GM23248 (cell line): ENCODE measurements around the gene FAM156A. TPM values are rescaled to one million over a fixed set of nuclear protein-coding genes. Genes with fewer than 3 reads are reported as not detected.
"Not testable (repeated sequence)": the region's sequence is repeated elsewhere in the genome, so short reads cannot be mapped to it uniquely, and the experiment has no call there.

ENCODE experiments used
- DNase-seq: peaks from one replicate; pipeline ENCODE4 v3.0.0-alpha.2; 2015
- H2AFZ ChIP-seq: fragments of 200-600 bp; sonication (generic); 2 replicates; pipeline ENCODE4 v1.6.1; 2016; ENCODE audit warnings: antibody characterized with exemption
- H3F3A ChIP-seq: fragments of 200-600 bp; sonication (generic); 2 replicates; pipeline ENCODE4 v1.6.1; 2016; ENCODE audit warnings: mild to moderate bottlenecking, antibody characterized with exemption, mixed run types; ENCODE audit not compliant: insufficient read depth
- H3K27ac ChIP-seq: fragments of 200-600 bp; sonication (generic); 2 replicates; pipeline ENCODE4 v1.5.1; 2016; ENCODE audit warnings: mild to moderate bottlenecking
- H3K27me3 ChIP-seq: fragments of 200-600 bp; sonication (generic); replicated peaks from 2 replicates; pipeline ENCODE4 v1.6.1; 2016; ENCODE audit warnings: mild to moderate bottlenecking; ENCODE audit not compliant: insufficient read depth
- H3K36me3 ChIP-seq: fragments of 200-600 bp; sonication (generic); 2 replicates; pipeline ENCODE4 v1.6.1; 2016; ENCODE audit warnings: low read depth, mild to moderate bottlenecking
- H3K4me1 ChIP-seq: fragments of 200-600 bp; sonication (generic); 2 replicates; pipeline ENCODE4 v1.6.1; 2016; ENCODE audit warnings: mild to moderate bottlenecking; ENCODE audit not compliant: insufficient read depth
- H3K4me2 ChIP-seq: fragments of 200-600 bp; sonication (generic); one replicate; pipeline ENCODE4 v1.6.1; 2016; ENCODE audit warnings: mild to moderate bottlenecking; ENCODE audit not compliant: unreplicated experiment
- H3K4me3 ChIP-seq: fragments of 200-600 bp; sonication (generic); 2 replicates; pipeline ENCODE4 v1.5.1; 2016; ENCODE audit warnings: mild to moderate bottlenecking
- H3K79me2 ChIP-seq: fragments of 200-600 bp; sonication (generic); 2 replicates; pipeline ENCODE4 v1.6.1; 2016; ENCODE audit warnings: mild to moderate bottlenecking; ENCODE audit not compliant: insufficient read depth
- H3K9ac ChIP-seq: fragments of 200-600 bp; sonication (generic); 2 replicates; pipeline ENCODE4 v1.6.1; 2016; ENCODE audit warnings: mild to moderate bottlenecking
- H3K9me2 ChIP-seq: fragments of 200-600 bp; sonication (generic); 2 replicates; pipeline ENCODE4 v1.6.1; 2016; ENCODE audit warnings: mixed run types, mild to moderate bottlenecking, moderate library complexity; ENCODE audit not compliant: insufficient read depth
- H3K9me3 ChIP-seq: fragments of 200-600 bp; sonication (generic); one replicate; pipeline ENCODE4 v1.6.1; 2017; ENCODE audit warnings: low read depth
- H4K20me1 ChIP-seq: fragments of 200-600 bp; sonication (generic); 2 replicates; pipeline ENCODE4 v1.6.0; 2016; ENCODE audit not compliant: insufficient read depth
- WGBS, 2 experiments: methylation state at CpG; one replicate each; pipeline ENCODE4 v1.1.6; 2015 to 2017; ENCODE audit warnings: low lambda C conversion rate in 2 of 2, low coverage in 1 of 2; ENCODE audit errors: missing lambda C conversion rate in 2 of 2; 5-methylcytosine and 5-hydroxymethylcytosine counted together
- in situ Hi-C: fragments of 300-500 bp; cut with MboI; formaldehyde crosslinking; loops from 2 replicates; pipeline ENCODE4 v1.15.0; 2020
- polyA plus RNA-seq: library from polyadenylated mRNA; unstranded; fragments of >200 nt; fragmentation: Nextera tagmentation; extraction: Ambion mirVana; gene quantifications from 2 replicates; pipeline ENCODE4 v1.2.1, GENCODE V29; 2016
- total RNA-seq: library from RNA; depleted of rRNA; stranded (reverse); fragments of >200 nt; shearing (Covaris generic); gene quantifications from 2 replicates; pipeline ENCODE4 v1.2.3, GENCODE V29; 2014

The FAM156A gene
- total and polyA plus RNA-seq, 2 experiments from 2014 or later: 17.4 to 31.7 TPM

- H3K9me3 ChIP-seq, H3K79me2 ChIP-seq, H3K9me2 ChIP-seq, in situ Hi-C loops, H2AFZ ChIP-seq, H3K4me2 ChIP-seq, H3K27me3 ChIP-seq, H3K4me3 ChIP-seq, H3F3A ChIP-seq, H4K20me1 ChIP-seq, H3K4me1 ChIP-seq, DNase-seq, H3K36me3 ChIP-seq, H3K27ac ChIP-seq, H3K9ac ChIP-seq: not testable (repeated sequence)
- WGBS, 2 experiments: no CpG with 5 or more reads among the region's 16 CpGs
Observed at GRCh38 chrX:52966993-52967738, 8.8 kb upstream of the FAM156A start.

GRCh38 chrX:52958961-52959360 lies 643 bp upstream of the FAM156A start:
- H3K9me2 ChIP-seq, H3K9ac ChIP-seq, H3K27ac ChIP-seq, H3K79me2 ChIP-seq, H3K27me3 ChIP-seq, H3K4me2 ChIP-seq, H3K9me3 ChIP-seq, in situ Hi-C loops, H3K4me1 ChIP-seq, H4K20me1 ChIP-seq, H3K36me3 ChIP-seq, H2AFZ ChIP-seq, H3K4me3 ChIP-seq, H3F3A ChIP-seq, DNase-seq: not testable (repeated sequence)
- no CpG with 5 or more reads among the region's 7 CpGs for WGBS, 2 experiments

GRCh38 chrX:52949884-52950283 lies 8.4 kb downstream of the FAM156A start:
- H3K4me3 ChIP-seq, H3K36me3 ChIP-seq, H3K27ac ChIP-seq, H3K79me2 ChIP-seq, H4K20me1 ChIP-seq, DNase-seq, H3K4me1 ChIP-seq, in situ Hi-C loops, H3K9ac ChIP-seq, H3K9me2 ChIP-seq, H3K4me2 ChIP-seq, H2AFZ ChIP-seq, H3F3A ChIP-seq, H3K27me3 ChIP-seq, H3K9me3 ChIP-seq: not testable (repeated sequence)
- WGBS, 2 experiments: no CpG with 5 or more reads among the region's 10 CpGs

- H3K36me3 ChIP-seq, in situ Hi-C loops, H3K4me2 ChIP-seq, H3F3A ChIP-seq, DNase-seq, H4K20me1 ChIP-seq, H2AFZ ChIP-seq, H3K27ac ChIP-seq, H3K9ac ChIP-seq, H3K9me2 ChIP-seq, H3K4me3 ChIP-seq, H3K79me2 ChIP-seq, H3K4me1 ChIP-seq, H3K9me3 ChIP-seq, H3K27me3 ChIP-seq: not testable (repeated sequence)
- WGBS, 2 experiments: no CpG with 5 or more reads among the region's 4 CpGs
Observed at GRCh38 chrX:52949325-52949724, 9.0 kb downstream of the FAM156A start.

- H3K9me2 ChIP-seq, H4K20me1 ChIP-seq, H2AFZ ChIP-seq, H3K4me3 ChIP-seq, H3K27ac ChIP-seq, H3K79me2 ChIP-seq, in situ Hi-C loops, H3K9me3 ChIP-seq, H3K9ac ChIP-seq, H3K27me3 ChIP-seq, H3K36me3 ChIP-seq, DNase-seq, H3F3A ChIP-seq, H3K4me1 ChIP-seq, H3K4me2 ChIP-seq: not testable (repeated sequence)
- no CpG with 5 or more reads among the region's 17 CpGs for WGBS, 2 experiments
Observed at GRCh38 chrX:52948265-52948664, 10.1 kb downstream of the FAM156A start.

- H2AFZ ChIP-seq, H3K4me3 ChIP-seq, H3K9ac ChIP-seq, DNase-seq, H3F3A ChIP-seq, H3K27me3 ChIP-seq, H3K27ac ChIP-seq, H4K20me1 ChIP-seq, H3K4me1 ChIP-seq, in situ Hi-C loops, H3K36me3 ChIP-seq, H3K9me2 ChIP-seq, H3K4me2 ChIP-seq, H3K79me2 ChIP-seq, H3K9me3 ChIP-seq: not testable (repeated sequence)
- no CpG with 5 or more reads among the region's 16 CpGs for WGBS, 2 experiments
Observed at GRCh38 chrX:52947501-52947900, 10.8 kb downstream of the FAM156A start.

GRCh38 chrX:52945838-52946494 lies 12.4 kb downstream of the FAM156A start:
- H3K9me2 ChIP-seq, H3F3A ChIP-seq, H3K4me1 ChIP-seq, H3K9ac ChIP-seq, H3K36me3 ChIP-seq, H3K79me2 ChIP-seq, in situ Hi-C loops, DNase-seq, H3K4me3 ChIP-seq, H2AFZ ChIP-seq, H3K4me2 ChIP-seq, H4K20me1 ChIP-seq, H3K9me3 ChIP-seq, H3K27ac ChIP-seq, H3K27me3 ChIP-seq: not testable (repeated sequence)
- no CpG with 5 or more reads among the region's 14 CpGs for WGBS, 2 experiments
